HCT116 (cell line): ENCODE measurements around the gene ZNF346.

Experiments used
- TF ChIP-seq, protein P1 (sequence below), 3 experiments: fragments of 200-600 bp in 1 of 3; sonication (generic) in 1 of 3; IDR thresholded peaks in 2 of 3; conservative IDR thresholded peaks in 1 of 3; 2 replicates each; pipeline ENCODE4 v1.5.1; 2012 to 2017; ENCODE audit warnings: low read depth in 2 of 3, low read length in 2 of 3, antibody characterized with exemption in 1 of 3, borderline replicate concordance in 1 of 3, control low read depth in 1 of 3, mild to moderate bottlenecking in 1 of 3, mixed read lengths in 1 of 3, mixed run types in 1 of 3, moderate library complexity in 1 of 3; ENCODE audit not compliant: insufficient read depth in 1 of 3
- TF ChIP-seq, protein P2 (sequence below): IDR thresholded peaks from 2 replicates; pipeline ENCODE4 v1.6.1; 2011; ENCODE audit warnings: mild to moderate bottlenecking, low read length, moderate library complexity; ENCODE audit not compliant: insufficient replicate concordance; ENCODE audit errors: extremely low read depth

DNA sequence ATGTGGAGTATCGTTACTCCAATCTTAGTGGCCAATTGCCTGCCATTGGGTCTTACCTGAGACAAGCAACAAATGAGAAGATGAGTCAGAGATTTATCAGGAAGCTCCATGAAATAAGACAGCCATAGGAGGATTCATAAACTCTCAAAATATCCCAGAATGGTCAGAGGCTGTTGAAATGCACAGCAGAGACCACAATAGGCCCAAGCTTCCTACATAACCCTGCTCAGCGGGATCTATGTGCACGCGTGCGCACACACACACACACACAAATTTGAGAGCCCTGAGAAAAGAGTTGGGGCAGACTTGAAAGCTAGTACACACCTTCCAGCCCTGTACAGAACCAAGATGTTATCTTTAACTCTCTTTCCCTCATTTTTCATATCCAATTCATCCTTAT, 25.7 kb upstream of the ZNF346 start:
- TF ChIP-seq, protein P1, sequence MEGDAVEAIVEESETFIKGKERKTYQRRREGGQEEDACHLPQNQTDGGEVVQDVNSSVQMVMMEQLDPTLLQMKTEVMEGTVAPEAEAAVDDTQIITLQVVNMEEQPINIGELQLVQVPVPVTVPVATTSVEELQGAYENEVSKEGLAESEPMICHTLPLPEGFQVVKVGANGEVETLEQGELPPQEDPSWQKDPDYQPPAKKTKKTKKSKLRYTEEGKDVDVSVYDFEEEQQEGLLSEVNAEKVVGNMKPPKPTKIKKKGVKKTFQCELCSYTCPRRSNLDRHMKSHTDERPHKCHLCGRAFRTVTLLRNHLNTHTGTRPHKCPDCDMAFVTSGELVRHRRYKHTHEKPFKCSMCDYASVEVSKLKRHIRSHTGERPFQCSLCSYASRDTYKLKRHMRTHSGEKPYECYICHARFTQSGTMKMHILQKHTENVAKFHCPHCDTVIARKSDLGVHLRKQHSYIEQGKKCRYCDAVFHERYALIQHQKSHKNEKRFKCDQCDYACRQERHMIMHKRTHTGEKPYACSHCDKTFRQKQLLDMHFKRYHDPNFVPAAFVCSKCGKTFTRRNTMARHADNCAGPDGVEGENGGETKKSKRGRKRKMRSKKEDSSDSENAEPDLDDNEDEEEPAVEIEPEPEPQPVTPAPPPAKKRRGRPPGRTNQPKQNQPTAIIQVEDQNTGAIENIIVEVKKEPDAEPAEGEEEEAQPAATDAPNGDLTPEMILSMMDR (IDR thresholded peaks at IDR 0.05 in 2 of 3, conservative IDR thresholded peaks at IDR 0.05 in 1 of 3; ENCODE audit: borderline replicate concordance in 1 of 3, insufficient read depth in 1 of 3, low read depth in 2 of 3, low read length in 2 of 3): no peak
- TF ChIP-seq, protein P2, sequence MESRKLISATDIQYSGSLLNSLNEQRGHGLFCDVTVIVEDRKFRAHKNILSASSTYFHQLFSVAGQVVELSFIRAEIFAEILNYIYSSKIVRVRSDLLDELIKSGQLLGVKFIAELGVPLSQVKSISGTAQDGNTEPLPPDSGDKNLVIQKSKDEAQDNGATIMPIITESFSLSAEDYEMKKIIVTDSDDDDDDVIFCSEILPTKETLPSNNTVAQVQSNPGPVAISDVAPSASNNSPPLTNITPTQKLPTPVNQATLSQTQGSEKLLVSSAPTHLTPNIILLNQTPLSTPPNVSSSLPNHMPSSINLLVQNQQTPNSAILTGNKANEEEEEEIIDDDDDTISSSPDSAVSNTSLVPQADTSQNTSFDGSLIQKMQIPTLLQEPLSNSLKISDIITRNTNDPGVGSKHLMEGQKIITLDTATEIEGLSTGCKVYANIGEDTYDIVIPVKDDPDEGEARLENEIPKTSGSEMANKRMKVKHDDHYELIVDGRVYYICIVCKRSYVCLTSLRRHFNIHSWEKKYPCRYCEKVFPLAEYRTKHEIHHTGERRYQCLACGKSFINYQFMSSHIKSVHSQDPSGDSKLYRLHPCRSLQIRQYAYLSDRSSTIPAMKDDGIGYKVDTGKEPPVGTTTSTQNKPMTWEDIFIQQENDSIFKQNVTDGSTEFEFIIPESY: no peak
